Stimulated activated CD8-positive, alpha-beta memory T cell treated with anti-CD3 and anti-CD28 coated beads, Interleukin-15, amount 100 ng/mL, for 24 hours (primary cell): Measurements from ENCODE around the gene FAM181A.

Experiments used
- DNase-seq: peaks from one replicate; pipeline ENCODE4 v3.0.0-alpha.2; 2020; ENCODE audit warnings: low read depth

The FAM181A gene

GRCh38 chr14:93926873-93927799 is at the start of gene FAM181A:
Gene FAM181A (plus strand): TSS chr14:93927344. CDS start chr14:93928286, 942 bp downstream.
- no peak for DNase-seq

- DNase-seq: no peak
Observed at GRCh38 chr14:93878212-93878611, 48.9 kb upstream of the FAM181A start.

- DNase-seq: no peak
Observed at GRCh38 chr14:93878871-93879270, 48.3 kb upstream of the FAM181A start.

GRCh38 chr14:93879362-93879983 is 47.7 kb upstream of the FAM181A start:
- no peak for DNase-seq

- no peak for DNase-seq
Observed at GRCh38 chr14:93880021-93880820, 46.9 kb upstream of the FAM181A start.

DNA sequence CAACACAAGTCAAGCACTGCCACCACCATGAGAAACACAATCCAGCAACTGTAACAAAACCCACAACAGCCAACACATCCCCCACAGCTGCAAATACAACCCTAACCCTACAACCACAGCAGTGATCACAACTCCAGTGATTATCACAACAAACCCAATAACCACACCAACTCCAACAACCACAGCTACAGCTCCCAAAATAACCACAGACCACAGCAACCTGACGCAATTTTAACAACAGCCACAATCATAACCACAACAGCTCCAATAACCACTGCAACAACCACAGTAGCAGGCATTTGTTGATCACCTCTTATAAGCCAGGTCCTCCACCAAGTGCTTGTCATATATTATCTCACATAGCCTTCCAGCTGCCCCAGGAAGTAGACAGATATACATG is 42.2 kb upstream of the FAM181A start:
- DNase-seq: no peak

GRCh38 chr14:93888995-93889394 is 38.1 kb upstream of the FAM181A start:
- DNase-seq: no peak

- no peak for DNase-seq
Observed at GRCh38 chr14:93889739-93890483, 37.2 kb upstream of the FAM181A start.

DNA sequence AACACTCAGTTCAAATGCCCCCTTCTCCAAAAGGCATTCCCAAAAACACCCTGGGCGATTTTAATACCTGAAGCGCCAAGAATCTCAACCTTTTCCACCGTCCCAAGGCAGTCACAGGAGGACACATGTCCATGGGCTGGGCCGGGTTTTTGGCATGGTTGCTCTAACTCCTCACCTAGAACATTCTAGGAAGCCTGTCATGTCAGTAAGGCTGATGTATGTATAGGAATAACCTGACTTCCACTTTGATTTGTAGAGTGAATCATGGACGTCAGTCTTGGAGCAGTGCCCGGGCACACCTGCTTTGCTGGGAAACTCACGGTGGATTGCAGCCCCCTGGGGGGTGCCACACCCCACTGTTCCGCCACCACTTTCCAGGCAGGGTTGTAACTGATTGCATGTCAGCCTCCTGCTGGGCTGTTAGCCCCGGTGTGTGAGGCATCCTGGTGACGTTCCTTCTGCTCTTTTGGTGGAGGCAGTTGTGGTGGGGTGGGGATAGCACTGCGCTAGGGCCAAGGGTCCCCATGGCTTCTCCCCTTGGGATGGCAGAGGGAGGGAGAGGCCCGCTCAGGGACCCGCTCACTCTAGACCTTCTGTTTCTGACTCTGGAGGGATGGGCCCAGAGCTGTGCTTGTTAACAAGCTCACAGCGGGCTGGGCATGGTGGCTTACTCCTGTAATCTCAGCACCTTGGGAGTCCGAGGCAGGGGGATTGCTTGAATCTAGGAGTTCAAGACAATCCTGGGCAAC is 35.2 kb upstream of the FAM181A start:
- DNase-seq: no peak

- DNase-seq: no peak
Observed at GRCh38 chr14:93892505-93892839, 34.7 kb upstream of the FAM181A start.

DNA sequence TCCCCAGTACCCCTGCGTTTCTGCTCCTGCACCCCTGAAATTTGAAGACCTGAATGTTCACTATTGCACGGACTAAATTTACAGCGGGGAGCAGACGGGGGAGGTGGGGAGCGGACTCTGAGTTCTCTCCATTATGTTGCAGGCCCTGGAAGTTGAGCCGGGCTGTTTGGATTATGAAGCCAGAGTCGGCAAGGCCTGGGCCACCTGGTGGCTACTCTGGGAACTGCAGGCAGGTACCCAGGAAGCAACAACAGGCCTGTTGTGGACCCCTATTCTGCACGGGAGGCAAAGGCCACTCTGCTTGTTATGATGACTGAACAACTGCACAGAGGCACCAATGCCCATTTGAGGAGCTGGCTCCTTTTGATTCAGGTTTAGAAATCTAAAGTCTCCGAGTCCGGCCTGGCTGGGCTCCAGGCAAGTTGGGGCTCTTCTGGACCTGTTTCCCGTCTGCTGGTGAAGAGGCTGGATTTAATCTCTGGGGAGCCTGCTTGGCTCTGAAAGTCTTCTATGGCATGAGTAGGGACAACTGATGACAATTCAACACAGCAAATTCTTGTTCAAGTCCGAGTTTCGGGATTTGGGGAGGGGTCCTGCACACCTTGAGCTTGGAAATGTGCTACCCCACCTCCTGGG is 34.1 kb upstream of the FAM181A start:
- DNase-seq: peak; percentile 76

DNA sequence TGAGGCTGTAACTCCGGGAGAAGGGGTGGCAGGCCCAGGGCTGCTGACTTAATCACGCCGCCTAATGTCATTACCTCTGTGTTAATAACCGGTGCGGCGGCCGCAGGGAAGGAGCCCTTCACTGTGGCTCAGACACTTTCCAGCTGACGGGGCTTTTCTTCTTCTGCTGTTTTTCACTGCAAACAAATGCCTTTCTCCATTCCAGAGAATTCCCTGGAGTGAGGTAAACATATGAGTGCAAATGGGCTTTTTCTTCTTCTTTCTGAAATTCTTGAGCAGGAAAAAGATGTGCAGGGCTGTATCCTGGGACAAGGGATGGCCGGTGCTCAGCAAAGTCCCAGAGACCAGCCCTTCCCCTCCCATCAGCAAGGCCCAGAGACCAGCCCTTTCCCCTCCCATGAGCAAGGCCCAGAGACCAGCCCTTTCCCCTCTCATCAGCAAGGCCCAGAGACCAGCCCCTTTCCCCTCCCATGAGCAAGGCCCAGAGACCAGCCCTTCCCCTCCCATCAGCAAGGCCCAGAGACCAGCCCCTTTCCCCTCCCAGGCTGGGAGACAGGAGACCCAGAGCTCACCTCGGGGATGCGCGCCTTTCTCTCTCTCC is 33.4 kb upstream of the FAM181A start:
- no peak for DNase-seq

- no peak for DNase-seq
Observed at GRCh38 chr14:93895023-93895604, 32.0 kb upstream of the FAM181A start.

GRCh38 chr14:93897476-93897845 is 29.7 kb upstream of the FAM181A start:
- DNase-seq: no peak

- no peak for DNase-seq
Observed at GRCh38 chr14:93898081-93898611, 29.0 kb upstream of the FAM181A start.

- DNase-seq: no peak
Observed at GRCh38 chr14:93898731-93899130, 28.4 kb upstream of the FAM181A start.

DNA sequence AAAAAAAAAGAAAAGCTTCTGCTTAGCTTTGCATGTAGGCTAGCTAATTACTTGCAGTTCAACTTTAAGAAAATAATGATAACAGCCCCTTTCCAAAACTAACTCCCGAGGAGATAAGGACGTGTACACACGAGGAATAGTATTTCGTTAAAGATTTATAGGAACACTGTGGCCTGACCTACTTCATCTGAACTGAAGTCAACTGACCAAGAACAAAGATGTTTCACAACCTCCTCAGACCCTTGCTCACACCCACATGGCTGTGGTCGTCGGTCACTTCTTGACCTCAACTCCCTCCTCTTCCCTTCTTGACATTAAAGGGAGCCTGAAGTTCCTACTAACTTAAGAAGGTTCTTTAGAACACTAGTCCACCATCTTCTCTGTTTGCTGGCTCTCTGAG is 25.3 kb upstream of the FAM181A start:
- DNase-seq: no peak

DNA sequence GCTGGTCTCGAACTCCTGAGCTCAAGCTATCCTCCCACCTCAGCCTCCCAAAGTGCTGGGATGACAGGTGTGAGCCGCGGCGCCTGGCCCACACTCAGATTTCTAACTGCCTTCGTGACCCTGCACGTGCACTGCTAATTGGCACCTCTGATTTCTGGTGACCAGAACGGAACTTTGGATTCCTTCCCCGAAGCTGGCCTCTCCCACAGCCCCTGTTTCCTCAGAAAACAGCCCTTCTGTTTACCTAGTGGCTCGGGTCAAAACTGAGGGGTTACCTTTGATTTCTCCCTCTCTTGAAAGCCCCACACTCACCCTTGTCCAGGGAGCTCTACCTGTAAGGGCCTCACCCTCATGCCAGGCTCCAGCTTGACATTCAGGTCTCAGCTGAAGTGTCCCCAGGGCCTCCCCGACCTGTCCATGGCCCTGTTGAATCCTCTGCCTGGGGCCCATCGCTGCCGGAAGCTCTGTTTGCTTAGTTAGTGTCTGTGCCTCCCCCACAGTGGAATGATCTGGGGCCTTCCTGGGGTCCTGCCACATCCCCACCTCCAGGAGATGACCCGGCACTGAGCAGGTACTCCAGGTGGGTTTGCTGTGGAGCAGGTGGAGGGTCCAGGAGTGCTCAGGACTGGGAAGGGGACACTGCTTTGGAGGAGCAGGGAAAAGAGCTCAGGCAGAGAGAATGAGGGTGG is 24.4 kb upstream of the FAM181A start:
- no peak for DNase-seq
